T-helper 22 cell (primary cell): Measurements from ENCODE around the gene ITPR2.
"Not testable (repeated sequence)": the region's sequence is repeated elsewhere in the genome, so short reads cannot be mapped to it uniquely, and the experiment has no call there.

Source experiments
- DNase-seq: peaks from one replicate; pipeline ENCODE4 v3.0.0-alpha.2; 2020; ENCODE audit warnings: low read depth

Gene ITPR2

GRCh38 chr12:26701604-26702215 is 131.3 kb downstream of the ITPR2 start:
- DNase-seq = no peak

- no peak for DNase-seq
Observed at GRCh38 chr12:26700430-26700829, 132.6 kb downstream of the ITPR2 start.

- DNase-seq = no peak
Observed at GRCh38 chr12:26699237-26699636, 133.8 kb downstream of the ITPR2 start.

- no peak for DNase-seq
Observed at GRCh38 chr12:26698186-26698585, 134.8 kb downstream of the ITPR2 start.

GRCh38 chr12:26697217-26697616 is 135.8 kb downstream of the ITPR2 start:
- no peak for DNase-seq

- DNase-seq = no peak
Observed at GRCh38 chr12:26696613-26697092, 136.3 kb downstream of the ITPR2 start.

GRCh38 chr12:26696048-26696612 is 136.9 kb downstream of the ITPR2 start:
- no peak for DNase-seq

- no peak for DNase-seq
Observed at GRCh38 chr12:26694402-26694801, 138.6 kb downstream of the ITPR2 start.

GRCh38 chr12:26692407-26692806 is 140.6 kb downstream of the ITPR2 start:
- no peak for DNase-seq

GRCh38 chr12:26691234-26691970 is 141.6 kb downstream of the ITPR2 start:
- no peak for DNase-seq

- no peak for DNase-seq
Observed at GRCh38 chr12:26690601-26691000, 142.4 kb downstream of the ITPR2 start.

- no peak for DNase-seq
Observed at GRCh38 chr12:26689281-26689841, 143.6 kb downstream of the ITPR2 start.

GRCh38 chr12:26688344-26688904 is 144.6 kb downstream of the ITPR2 start:
- no peak for DNase-seq

GRCh38 chr12:26686408-26686807 is 146.6 kb downstream of the ITPR2 start:
- DNase-seq = no peak

- no peak for DNase-seq
Observed at GRCh38 chr12:26684101-26684500, 148.9 kb downstream of the ITPR2 start.

GRCh38 chr12:26683443-26683842 is 149.6 kb downstream of the ITPR2 start:
- no peak for DNase-seq

GRCh38 chr12:26680727-26681455 is 152.1 kb downstream of the ITPR2 start:
- DNase-seq = no peak

- DNase-seq = no peak
Observed at GRCh38 chr12:26678697-26679660, 154.0 kb downstream of the ITPR2 start.

GRCh38 chr12:26671487-26671886 is 161.5 kb downstream of the ITPR2 start:
- DNase-seq = not testable (repeated sequence)

- no peak for DNase-seq
Observed at GRCh38 chr12:26668847-26669246, 164.1 kb downstream of the ITPR2 start.

GRCh38 chr12:26668230-26668629 is 164.8 kb downstream of the ITPR2 start:
- DNase-seq = no peak
